MM.1S (cell line): Measurements from ENCODE around the gene CCNJ.

Source experiments
- DNase-seq: peaks from one replicate; pipeline ENCODE4 v3.0.0-alpha.2; 2015
- H2AFZ ChIP-seq: fragments of 300-600 bp; sonication (generic); 2 replicates; pipeline ENCODE4 v1.6.0; 2016; ENCODE audit warnings: antibody characterized with exemption, low read length
- H3F3A ChIP-seq: fragments of 300-600 bp; sonication (generic); 2 replicates; pipeline ENCODE4 v1.6.1; 2016; ENCODE audit warnings: mild to moderate bottlenecking, antibody characterized with exemption, low read length, moderate library complexity, mixed read lengths; ENCODE audit not compliant: insufficient read depth
- H3K27ac ChIP-seq: fragments of 300-600 bp; sonication (generic); 2 replicates; pipeline ENCODE4 v1.5.1; 2016; ENCODE audit warnings: mild to moderate bottlenecking, low read length
- H3K27me3 ChIP-seq: fragments of 300-600 bp; sonication (generic); replicated peaks from 2 replicates; pipeline ENCODE4 v1.6.0; 2016; ENCODE audit warnings: low read length; ENCODE audit not compliant: insufficient read depth
- H3K36me3 ChIP-seq: fragments of 300-600 bp; sonication (generic); replicated peaks from 2 replicates; pipeline ENCODE4 v1.6.1; 2016; ENCODE audit warnings: mild to moderate bottlenecking, low read length, mixed read lengths; ENCODE audit not compliant: insufficient read depth
- H3K4me1 ChIP-seq: fragments of 300-600 bp; sonication (generic); 2 replicates; pipeline ENCODE4 v1.6.1; 2016; ENCODE audit warnings: low read length, mixed read lengths
- H3K4me2 ChIP-seq: fragments of 300-600 bp; sonication (generic); 2 replicates; pipeline ENCODE4 v1.6.0; 2016; ENCODE audit warnings: low read depth, low read length
- H3K4me3 ChIP-seq: fragments of 300-600 bp; sonication (generic); 2 replicates; pipeline ENCODE4 v1.5.1; 2016; ENCODE audit warnings: low read length, mixed read lengths
- H3K79me2 ChIP-seq: fragments of 300-600 bp; sonication (generic); 2 replicates; pipeline ENCODE4 v1.6.1; 2016; ENCODE audit warnings: mixed run types, low read length, mixed read lengths
- H3K9ac ChIP-seq: fragments of 300-600 bp; sonication (generic); 2 replicates; pipeline ENCODE4 v1.6.1; 2016; ENCODE audit warnings: low read length, mixed read lengths
- H3K9me2 ChIP-seq: fragments of 300-600 bp; sonication (generic); replicated peaks from 2 replicates; pipeline ENCODE4 v1.6.1; 2016; ENCODE audit warnings: mild to moderate bottlenecking, low read length, mixed read lengths; ENCODE audit not compliant: insufficient read depth
- H3K9me3 ChIP-seq: fragments of 300-600 bp; sonication (generic); replicated peaks from 2 replicates; pipeline ENCODE4 v1.6.1; 2016; ENCODE audit warnings: mild to moderate bottlenecking, low read length, mixed read lengths; ENCODE audit not compliant: insufficient read depth
- H4K20me1 ChIP-seq: fragments of 300-600 bp; sonication (generic); 2 replicates; pipeline ENCODE4 v1.6.1; 2016; ENCODE audit warnings: mild to moderate bottlenecking, low read length, moderate library complexity, mixed read lengths; ENCODE audit not compliant: insufficient read depth
- EZH2 ChIP-seq: fragments of 300-600 bp; sonication (generic); optimal IDR thresholded peaks from 2 replicates; pipeline ENCODE3; 2017; ENCODE audit warnings: low read depth, mild to moderate bottlenecking, antibody characterized with exemption, low read length, mixed read lengths
- EZH2phosphoT487 ChIP-seq: fragments of 300-600 bp; sonication (generic); IDR thresholded peaks from 2 replicates; pipeline ENCODE4 v1.6.1; 2018; ENCODE audit warnings: antibody characterized with exemption, low read length
- TF ChIP-seq, protein P1 (sequence below): fragments of 300-600 bp; sonication (generic); IDR thresholded peaks from 2 replicates; pipeline ENCODE4 v1.5.1; 2016; ENCODE audit warnings: antibody characterized with exemption, low read length, mixed read lengths

The CCNJ gene

DNA sequence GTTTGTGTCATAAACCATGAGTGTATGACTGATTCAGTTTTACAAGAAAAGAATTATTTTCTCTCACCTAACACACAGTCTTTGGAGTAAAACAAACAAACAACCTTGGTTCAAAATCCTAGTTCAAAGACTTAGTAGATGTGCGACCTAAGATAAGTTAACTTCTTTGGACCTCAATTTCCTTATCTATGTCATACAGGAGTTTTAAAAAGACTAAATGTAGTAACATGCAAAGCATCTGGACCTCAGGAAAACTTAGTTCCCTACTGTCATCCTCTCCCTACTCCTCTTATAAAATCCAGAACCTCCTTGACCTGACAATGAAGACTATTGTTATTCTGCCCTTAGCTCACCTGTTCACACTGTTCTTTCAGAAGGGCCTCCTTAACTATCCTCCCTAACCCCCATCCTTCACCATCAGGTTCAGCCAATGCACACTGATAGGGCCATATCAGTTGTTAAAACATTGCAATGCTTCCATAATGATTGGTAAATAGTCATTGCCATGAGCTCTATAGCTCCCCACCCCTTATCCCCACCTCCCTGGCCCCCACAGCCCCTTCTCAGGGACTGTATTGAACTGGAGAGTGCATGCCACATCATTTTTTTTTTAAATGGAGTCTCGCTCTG lies 28.8 kb upstream of the CCNJ start:
- Histone ChIP-seq H3K4me1 (no peaks in the 10 kb centered on the region), H4K20me1 (no peaks in the 10 kb centered on the region), H3F3A (no peaks in the 10 kb centered on the region), H3K9me2 (no peaks in the 10 kb centered on the region), H3K36me3 (no peaks in the 10 kb centered on the region), H3K27me3 (no peaks in the 10 kb centered on the region), H3K27ac (no peak overlapping the region), H3K79me2 (no peaks in the 10 kb centered on the region), H2AFZ (no peak overlapping the region), H3K4me2 (no peak overlapping the region), H3K9ac (no peak overlapping the region), H3K9me3 (no peaks in the 10 kb centered on the region), H3K4me3 (no peak overlapping the region)
- DNase-seq, result no peak
- TF ChIP-seq, protein P1, sequence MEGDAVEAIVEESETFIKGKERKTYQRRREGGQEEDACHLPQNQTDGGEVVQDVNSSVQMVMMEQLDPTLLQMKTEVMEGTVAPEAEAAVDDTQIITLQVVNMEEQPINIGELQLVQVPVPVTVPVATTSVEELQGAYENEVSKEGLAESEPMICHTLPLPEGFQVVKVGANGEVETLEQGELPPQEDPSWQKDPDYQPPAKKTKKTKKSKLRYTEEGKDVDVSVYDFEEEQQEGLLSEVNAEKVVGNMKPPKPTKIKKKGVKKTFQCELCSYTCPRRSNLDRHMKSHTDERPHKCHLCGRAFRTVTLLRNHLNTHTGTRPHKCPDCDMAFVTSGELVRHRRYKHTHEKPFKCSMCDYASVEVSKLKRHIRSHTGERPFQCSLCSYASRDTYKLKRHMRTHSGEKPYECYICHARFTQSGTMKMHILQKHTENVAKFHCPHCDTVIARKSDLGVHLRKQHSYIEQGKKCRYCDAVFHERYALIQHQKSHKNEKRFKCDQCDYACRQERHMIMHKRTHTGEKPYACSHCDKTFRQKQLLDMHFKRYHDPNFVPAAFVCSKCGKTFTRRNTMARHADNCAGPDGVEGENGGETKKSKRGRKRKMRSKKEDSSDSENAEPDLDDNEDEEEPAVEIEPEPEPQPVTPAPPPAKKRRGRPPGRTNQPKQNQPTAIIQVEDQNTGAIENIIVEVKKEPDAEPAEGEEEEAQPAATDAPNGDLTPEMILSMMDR, result no peak
- no peak for TF ChIP-seq EZH2phosphoT487
- TF ChIP-seq EZH2, result no peak

DNA sequence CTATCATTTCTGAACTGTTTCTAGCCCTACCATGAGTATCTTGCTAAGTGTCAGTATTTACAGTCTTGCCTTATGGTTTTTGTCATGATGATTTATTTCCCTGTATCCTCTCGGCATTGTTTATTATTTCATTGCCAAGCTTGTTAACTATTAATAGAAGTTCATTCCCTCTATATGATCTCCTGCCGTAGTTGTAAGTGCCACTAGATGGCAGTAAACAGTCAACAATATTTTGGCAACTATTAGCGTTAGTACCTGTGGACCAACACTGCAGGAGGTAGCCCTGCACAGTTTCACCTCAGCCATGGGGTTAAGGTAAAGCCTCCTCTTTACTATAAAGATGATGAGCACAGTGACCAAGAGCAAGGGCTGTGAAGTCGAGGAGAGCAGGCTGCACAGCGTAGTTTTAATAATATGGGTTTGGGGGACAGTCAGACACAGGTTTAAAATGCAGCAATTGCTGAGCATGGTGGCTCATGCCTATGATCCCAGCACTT lies 26.1 kb upstream of the CCNJ start:
- H3K4me3 ChIP-seq, result no peak overlapping the region
- no peak overlapping the region for H3K9ac ChIP-seq
- no peaks in the 10 kb centered on the region for H3K9me2 ChIP-seq
- H3K9me3 ChIP-seq, result no peaks in the 10 kb centered on the region
- TF ChIP-seq EZH2 (no peak), EZH2phosphoT487 (no peak)
- TF ChIP-seq, protein P1, result peak; percentile 89
- no peaks in the 10 kb centered on the region for H3K27me3 ChIP-seq
- no peaks in the 10 kb centered on the region for H3K36me3 ChIP-seq
- H2AFZ ChIP-seq, result no peak overlapping the region
- no peak overlapping the region for H3K4me2 ChIP-seq
- no peak overlapping the region for H3K27ac ChIP-seq
- H3K79me2 ChIP-seq, result no peaks in the 10 kb centered on the region
- no peaks in the 10 kb centered on the region for H3F3A ChIP-seq
- DNase-seq, result peak; percentile 77
- H4K20me1 ChIP-seq, result no peaks in the 10 kb centered on the region
- no peaks in the 10 kb centered on the region for H3K4me1 ChIP-seq

DNA sequence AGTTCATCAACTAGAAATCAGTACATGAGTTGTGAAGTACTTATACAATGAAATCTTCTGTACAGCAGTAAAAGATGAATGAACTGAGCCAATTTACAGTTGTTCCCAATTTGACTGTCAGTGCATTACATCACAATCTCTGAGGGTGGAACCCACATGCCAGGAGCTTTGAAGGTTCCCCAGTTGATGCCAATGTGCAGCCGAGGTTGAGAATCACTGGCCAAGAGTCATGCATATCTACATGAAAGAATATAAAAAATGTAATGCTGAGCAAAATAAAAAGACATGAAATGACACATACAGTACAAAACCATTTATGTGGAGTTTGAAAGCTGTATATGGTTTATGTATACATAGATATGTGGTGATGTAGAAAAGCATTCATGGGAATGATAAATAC lies 22.1 kb upstream of the CCNJ start:
- Histone ChIP-seq H3K4me2 (no peak overlapping the region), H3K79me2 (no peaks in the 10 kb centered on the region), H3K36me3 (no peaks in the 10 kb centered on the region), H2AFZ (no peak overlapping the region), H3K27ac (no peak overlapping the region), H3K9me3 (no peaks in the 10 kb centered on the region), H4K20me1 (no peaks in the 10 kb centered on the region), H3K4me1 (no peaks in the 10 kb centered on the region), H3K9me2 (no peaks in the 10 kb centered on the region), H3K27me3 (no peaks in the 10 kb centered on the region), H3K4me3 (no peak overlapping the region), H3K9ac (no peak overlapping the region), H3F3A (no peaks in the 10 kb centered on the region)
- TF ChIP-seq EZH2, result no peak
- TF ChIP-seq, protein P1, result no peak
- TF ChIP-seq EZH2phosphoT487, result no peak
- no peak for DNase-seq
